Nephron (organoid): ENCODE data around the gene LHX2.

Source experiments
- H3K27ac Mint-ChIP-seq, 3 experiments: 2 replicates each; pipeline ENCODE4 v1.8.0; 2020; ENCODE audit warnings: mixed read lengths in 3 of 3, mild to moderate bottlenecking in 2 of 3, moderate library complexity in 1 of 3
- H3K27me3 Mint-ChIP-seq: 2 replicates; pipeline ENCODE4 v1.8.0; 2021; ENCODE audit warnings: low read depth, mild to moderate bottlenecking, moderate library complexity, mixed read lengths
- H3K36me3 Mint-ChIP-seq: 2 replicates; pipeline ENCODE4 v1.8.0; 2020; ENCODE audit warnings: low read depth, mixed read lengths
- H3K4me1 Mint-ChIP-seq: 2 replicates; pipeline ENCODE4 v1.8.0; 2020; ENCODE audit warnings: mixed read lengths
- H3K4me3 Mint-ChIP-seq, 3 experiments: 2 replicates each; pipeline ENCODE4 v1.8.0; 2020; ENCODE audit warnings: mild to moderate bottlenecking in 3 of 3, mixed read lengths in 3 of 3, moderate library complexity in 2 of 3
- H3K9me3 Mint-ChIP-seq: 2 replicates; pipeline ENCODE4 v1.8.0; 2020; ENCODE audit warnings: mixed read lengths
- CTCF ChIP-seq, 3 experiments: fragments of 200-600 bp; sonication (generic); IDR thresholded peaks; one replicate each; pipeline ENCODE4 v1.5.0; 2021; ENCODE audit warnings: antibody characterized with exemption in 3 of 3; ENCODE audit not compliant: unreplicated experiment in 3 of 3

LHX2 gene

GRCh38 chr9:124052401-124052800 lies 40.8 kb downstream of the LHX2 start:
- Mint-ChIP-seq H3K4me3 (no peak overlapping the region), H3K27me3 (peaks cover 30% of the 10 kb centered on the region), H3K9me3 (no peaks in the 10 kb centered on the region), H3K27ac (no peak overlapping the region), H3K36me3 (no peaks in the 10 kb centered on the region), H3K4me1 (no peaks in the 10 kb centered on the region)
- no peak for TF ChIP-seq CTCF (IDR thresholded peaks at IDR 0.05; ENCODE audit: unreplicated experiment in 3 of 3)

- H3K4me3 Mint-ChIP-seq = no peak overlapping the region
- no peaks in the 10 kb centered on the region for H3K4me1 Mint-ChIP-seq
- peaks cover 26% of the 10 kb centered on the region for H3K27me3 Mint-ChIP-seq
- H3K27ac Mint-ChIP-seq = no peak overlapping the region
- H3K9me3 Mint-ChIP-seq = no peaks in the 10 kb centered on the region
- H3K36me3 Mint-ChIP-seq = no peaks in the 10 kb centered on the region
- no peak for TF ChIP-seq CTCF (IDR thresholded peaks at IDR 0.05; ENCODE audit: unreplicated experiment in 3 of 3)
Measured at GRCh38 chr9:124054582-124055227, 43.1 kb downstream of the LHX2 start.

- peaks cover 23% of the 10 kb centered on the region for H3K27me3 Mint-ChIP-seq
- no peak for TF ChIP-seq CTCF (IDR thresholded peaks at IDR 0.05; ENCODE audit: unreplicated experiment in 3 of 3)
- no peaks in the 10 kb centered on the region for H3K36me3 Mint-ChIP-seq
- no peaks in the 10 kb centered on the region for H3K4me1 Mint-ChIP-seq
- H3K4me3 Mint-ChIP-seq = no peak overlapping the region
- H3K27ac Mint-ChIP-seq = no peak overlapping the region
- H3K9me3 Mint-ChIP-seq = no peaks in the 10 kb centered on the region
Measured at GRCh38 chr9:124060844-124061605, 49.5 kb downstream of the LHX2 start.

GRCh38 chr9:124062172-124062571 lies 50.6 kb downstream of the LHX2 start:
- peaks cover 23% of the 10 kb centered on the region for H3K27me3 Mint-ChIP-seq
- no peak overlapping the region for H3K27ac Mint-ChIP-seq
- no peaks in the 10 kb centered on the region for H3K36me3 Mint-ChIP-seq
- no peak overlapping the region for H3K4me3 Mint-ChIP-seq
- H3K4me1 Mint-ChIP-seq = no peaks in the 10 kb centered on the region
- H3K9me3 Mint-ChIP-seq = no peaks in the 10 kb centered on the region
- TF ChIP-seq CTCF (IDR thresholded peaks at IDR 0.05; ENCODE audit: unreplicated experiment in 3 of 3) = no peak

- no peak overlapping the region for H3K27ac Mint-ChIP-seq
- peaks cover 9% of the 10 kb centered on the region for H3K27me3 Mint-ChIP-seq
- H3K4me3 Mint-ChIP-seq = no peak overlapping the region
- TF ChIP-seq CTCF (IDR thresholded peaks at IDR 0.05; ENCODE audit: unreplicated experiment in 3 of 3) = no peak
- H3K36me3 Mint-ChIP-seq = no peaks in the 10 kb centered on the region
- no peaks in the 10 kb centered on the region for H3K4me1 Mint-ChIP-seq
- peaks cover 8% of the 10 kb centered on the region for H3K9me3 Mint-ChIP-seq
Measured at GRCh38 chr9:124066783-124067577, 55.4 kb downstream of the LHX2 start.
